ENCODE measurements around the gene EXOC4. TPM values are rescaled to one million over a fixed set of nuclear protein-coding genes. Genes with fewer than 3 reads are reported as not detected.

EXOC4 gene
- total and polyA plus RNA-seq, 2 of the 8 experiments (the other 6 are each of a cell fraction or from before 2014, with no cell fraction given), result 27.0 to 67.3 TPM

DNA sequence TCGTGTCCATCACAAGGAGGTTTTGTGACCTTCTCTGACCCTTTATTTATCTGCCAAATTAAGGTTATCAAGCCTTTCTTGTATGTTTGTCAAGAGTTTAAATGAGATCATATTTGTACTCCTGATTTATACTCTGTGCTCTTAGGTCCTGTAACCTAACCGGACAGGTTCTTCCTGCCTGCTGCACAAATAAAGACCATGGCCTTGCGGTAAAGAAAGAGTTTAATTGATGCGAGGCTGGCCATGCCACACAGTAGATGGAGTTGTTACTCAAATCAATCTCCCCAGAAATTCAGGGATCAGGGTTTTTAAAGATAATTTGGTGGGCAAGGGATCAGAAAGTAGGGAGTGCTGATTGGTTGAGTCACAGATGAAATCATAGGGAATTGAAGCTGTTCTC, 794.8 kb downstream of the EXOC4 start:
- FAIRE-seq, result peak; percentile 13
- H3K9me3 ChIP-seq (ENCODE audit: insufficient read depth in 2 of 2, low read depth in 1 of 2, low read length in 1 of 2), result 0 out of 4 replicates have a peak, but pooled peaks cover 0 to 7% of the 10 kb centered on the region in 2 experiments
- H2AFZ ChIP-seq (ENCODE audit: low read length), result no peak overlapping the region
- H4K5ac ChIP-seq (ENCODE audit: insufficient read length, low read depth, low read length), result no peak overlapping the region
- H4K8ac ChIP-seq (ENCODE audit: extremely low read depth, insufficient read depth, low read length), result no peak overlapping the region
- H3K79me2 ChIP-seq (ENCODE audit: control insufficient read depth in 1 of 2, insufficient read depth in 2 of 2, low read length in 2 of 2), result no peaks in the 10 kb centered on the region
- no peak overlapping the region for H2BK12ac ChIP-seq (ENCODE audit: low read depth, low read length)
- no peak overlapping the region for H4K91ac ChIP-seq (replicated peaks; ENCODE audit: insufficient read length, low read length)
- no peak overlapping the region for H2BK120ac ChIP-seq (replicated peaks; ENCODE audit: low read depth, low read length)
- no peaks in the 10 kb centered on the region for H3K79me1 ChIP-seq (ENCODE audit: low read depth, low read length)
- no peak overlapping the region for H3K4me2 ChIP-seq (ENCODE audit: insufficient read depth in 1 of 2, low read depth in 2 of 2, low read length in 2 of 2)
- H3K4me1 ChIP-seq (replicated peaks in 1 of 4; ENCODE audit: control insufficient read depth in 3 of 4, insufficient read depth in 4 of 4, low read length in 3 of 4), result peaks cover 0 to 9% (median 2%) of the 10 kb centered on the region in 4 experiments; a peak in 3 of 7 replicates
- DNase-seq (ENCODE audit: low read depth in 1 of 2, low spot score in 2 of 2), result no peak
- no peaks in the 10 kb centered on the region for H4K20me1 ChIP-seq (replicated peaks in 1 of 2; ENCODE audit: control insufficient read depth in 1 of 2, insufficient read depth in 2 of 2, low read length in 2 of 2)
- no peak overlapping the region for H3K27ac ChIP-seq (ENCODE audit: low read depth, low read length)
- no peak overlapping the region for H3K56ac ChIP-seq (replicated peaks; ENCODE audit: insufficient read length, low read depth, low read length)
- 94% methylated on average over 4 of the region's 4 CpGs; no CpG with 5 or more reads in 1 of the 2 experiments for WGBS, 2 experiments (ENCODE audit: extremely low coverage in 1 of 2, insufficient coverage in 1 of 2, insufficient read length in 1 of 2, insufficient replicate concordance in 2 of 2, low coverage in 1 of 2, low lambda C conversion rate in 2 of 2, missing lambda C conversion rate in 1 of 2)
- CTCF ChIA-PET (ENCODE audit: partially characterized antibody), result interaction anchor here (0.9 to 2.8 kb wide), 2 partner anchors 10 to 11 kb away, joined by 3 to 7 read pairs; no protein-coding TSS in a partner anchor
- no peak overlapping the region for H3K23ac ChIP-seq (ENCODE audit: insufficient read length)
- H2BK20ac ChIP-seq (ENCODE audit: low read length), result no peak overlapping the region
- no peak overlapping the region for H3K9ac ChIP-seq (replicated peaks in 1 of 4; ENCODE audit: extremely low read depth in 1 of 4, low read depth in 3 of 4, low read length in 3 of 4)
- POLR2A ChIA-PET (ENCODE audit: partially characterized antibody), result no interaction called here
- no peak overlapping the region for H3K14ac ChIP-seq (ENCODE audit: insufficient read length)
- H3K36me3 ChIP-seq (ENCODE audit: control insufficient read depth in 2 of 4, insufficient read depth in 4 of 4, low read length in 3 of 4), result no peaks in the 10 kb centered on the region
- no peak overlapping the region for H3K4me3 ChIP-seq (ENCODE audit: extremely low read depth in 1 of 4, insufficient read depth in 2 of 4, low read depth in 3 of 4, low read length in 4 of 4)
- H2BK15ac ChIP-seq (ENCODE audit: low read length), result no peak overlapping the region
- no peak overlapping the region for H2AK5ac ChIP-seq (ENCODE audit: low read depth, low read length)
- no peak overlapping the region for H3K4ac ChIP-seq (replicated peaks; ENCODE audit: insufficient read length, low read depth, low read length)
- no peak overlapping the region for H2BK5ac ChIP-seq (ENCODE audit: low read depth, low read length)
- H3K27me3 ChIP-seq (replicated peaks in 1 of 4; ENCODE audit: control insufficient read depth in 3 of 4, extremely low read depth in 1 of 4, insufficient read depth in 3 of 4, low read length in 3 of 4), result no peaks in the 10 kb centered on the region
- H3K23me2 ChIP-seq (ENCODE audit: low read depth, low read length), result no peaks in the 10 kb centered on the region
- H3K18ac ChIP-seq (ENCODE audit: extremely low read depth, low read length), result no peak overlapping the region
- no peak for TF ChIP-seq RAD21 (IDR thresholded peaks at IDR 0.05 in 1 of 2, conservative IDR thresholded peaks at IDR 0.05 in 1 of 2; ENCODE audit: low read depth in 2 of 2, low read length in 2 of 2)
- no peak for TF ChIP-seq TEAD4 (IDR thresholded peaks at IDR 0.05; ENCODE audit: low read depth, low read length)
- TF ChIP-seq YY1 (IDR thresholded peaks at IDR 0.05; ENCODE audit: low read depth, low read length), result no peak
- TF ChIP-seq FOSL1 (IDR thresholded peaks at IDR 0.05; ENCODE audit: insufficient read depth, low read depth, low read length), result no peak
- TF ChIP-seq TCF12 (IDR thresholded peaks at IDR 0.05; ENCODE audit: low read depth, low read length), result no peak
- TF ChIP-seq, protein P1, sequence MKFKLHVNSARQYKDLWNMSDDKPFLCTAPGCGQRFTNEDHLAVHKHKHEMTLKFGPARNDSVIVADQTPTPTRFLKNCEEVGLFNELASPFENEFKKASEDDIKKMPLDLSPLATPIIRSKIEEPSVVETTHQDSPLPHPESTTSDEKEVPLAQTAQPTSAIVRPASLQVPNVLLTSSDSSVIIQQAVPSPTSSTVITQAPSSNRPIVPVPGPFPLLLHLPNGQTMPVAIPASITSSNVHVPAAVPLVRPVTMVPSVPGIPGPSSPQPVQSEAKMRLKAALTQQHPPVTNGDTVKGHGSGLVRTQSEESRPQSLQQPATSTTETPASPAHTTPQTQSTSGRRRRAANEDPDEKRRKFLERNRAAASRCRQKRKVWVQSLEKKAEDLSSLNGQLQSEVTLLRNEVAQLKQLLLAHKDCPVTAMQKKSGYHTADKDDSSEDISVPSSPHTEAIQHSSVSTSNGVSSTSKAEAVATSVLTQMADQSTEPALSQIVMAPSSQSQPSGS (IDR thresholded peaks at IDR 0.05; ENCODE audit: low read length), result no peak
- no peak for TF ChIP-seq JUND (IDR thresholded peaks at IDR 0.05; ENCODE audit: low read length)
- no peak for TF ChIP-seq SIX5 (IDR thresholded peaks at IDR 0.05; ENCODE audit: low read depth, low read length)
- no peak for TF ChIP-seq POLR2A (IDR thresholded peaks at IDR 0.05; ENCODE audit: control extremely low read depth in 1 of 2, low read depth in 2 of 2, low read length in 2 of 2)
- no peak for TF ChIP-seq TBP (IDR thresholded peaks at IDR 0.05; ENCODE audit: low read depth, low read length)
- TF ChIP-seq, protein P2, sequence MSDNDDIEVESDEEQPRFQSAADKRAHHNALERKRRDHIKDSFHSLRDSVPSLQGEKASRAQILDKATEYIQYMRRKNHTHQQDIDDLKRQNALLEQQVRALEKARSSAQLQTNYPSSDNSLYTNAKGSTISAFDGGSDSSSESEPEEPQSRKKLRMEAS (IDR thresholded peaks at IDR 0.05), result no peak
- TF ChIP-seq CEBPB (IDR thresholded peaks at IDR 0.05; ENCODE audit: low read depth, low read length), result no peak
- no peak for TF ChIP-seq RNF2 (IDR thresholded peaks at IDR 0.05; ENCODE audit: borderline replicate concordance, low read depth, low read length, missing control alignments, poor library complexity, severe bottlenecking)
